D721Med (cell line): ENCODE results near the gene ZBTB12.

Experiments
- DNase-seq: peaks from one replicate; pipeline ENCODE4 v3.0.0; 2011; ENCODE audit warnings: low spot score; ENCODE audit not compliant: insufficient read length
- FAIRE-seq: peaks from 2 replicates; lab custom pipeline; 2011; peaks lifted over from hg19 to GRCh38; lab: Jason Lieb, UNC
- CTCF ChIP-seq: IDR thresholded peaks from 2 replicates; pipeline ENCODE4 v1.5.1; 2012; ENCODE audit warnings: mild to moderate bottlenecking, control low read depth; ENCODE audit not compliant: insufficient read depth; ENCODE audit errors: missing control alignments

ZBTB12 gene

GRCh38 chr6:31884528-31885035 is 17.3 kb downstream of the ZBTB12 start:
- FAIRE-seq (no peak), DNase-seq (no peak)
- no peak for TF ChIP-seq CTCF

GRCh38 chr6:31883676-31884075 is 18.2 kb downstream of the ZBTB12 start:
- DNase-seq (no peak), FAIRE-seq (no peak)

GRCh38 chr6:31882344-31882743 is 19.5 kb downstream of the ZBTB12 start:
- FAIRE-seq, result no peak
- no peak for TF ChIP-seq CTCF
- no peak for DNase-seq

More at GRCh38 chr6:31883676-31884075, 18.2 kb downstream of the ZBTB12 start:
- no peak for TF ChIP-seq CTCF

- DNase-seq (no peak), FAIRE-seq (no peak)
- TF ChIP-seq CTCF, result no peak
These were observed 20.6 kb downstream of the ZBTB12 start for GRCh38 chr6:31881136-31881859.

GRCh38 chr6:31880616-31881015 is 21.3 kb downstream of the ZBTB12 start:
- DNase-seq, result no peak
- FAIRE-seq, result no peak
- no peak for TF ChIP-seq CTCF

GRCh38 chr6:31879901-31880300 is 22.0 kb downstream of the ZBTB12 start:
- no peak for DNase-seq
- TF ChIP-seq CTCF, result no peak
- no peak for FAIRE-seq

GRCh38 chr6:31879143-31879542 is 22.7 kb downstream of the ZBTB12 start:
- FAIRE-seq, result no peak
- DNase-seq, result no peak
- TF ChIP-seq CTCF, result no peak
